Body of pancreas (tissue), 4 donors: ENCODE results near the gene ETV5.

ENCODE experiments used
- CTCF ChIP-seq, 7 experiments: fragments of 450-650 bp in 4 of 7; fragments of 200-600 bp in 3 of 7; sonication (generic) in 3 of 7; IDR thresholded peaks; one replicate each; pipeline ENCODE4 v1.5.1; 2016 to 2019; ENCODE audit warnings: antibody characterized with exemption in 7 of 7
- POLR2A ChIP-seq, 3 donors: fragments of 450-650 bp; IDR thresholded peaks; one replicate each; pipeline ENCODE4 v1.6.1; 2016; ENCODE audit warnings: antibody characterized with exemption in 3 of 3, mild to moderate bottlenecking in 2 of 3

GRCh38 chr3:186154641-186155040, 45.8 kb upstream of the ETV5 start:
- TF ChIP-seq CTCF (IDR thresholded peaks at IDR 0.05): no peak
- no peak for TF ChIP-seq POLR2A (IDR thresholded peaks at IDR 0.05)
